K562 (cell line): ENCODE data around the gene FANCG. TPM values are rescaled to one million over a fixed set of nuclear protein-coding genes. Genes with fewer than 3 reads are reported as not detected.

Experiments used
- BRCA1 ChIP-seq, 2 experiments: fragments of 450-650 bp in 1 of 2; sonication (generic) in 1 of 2; formaldehyde crosslinking in 1 of 2; IDR thresholded peaks; 2 replicates each; pipeline versions ENCODE4 v1.5.0 to v1.6.1; 2017 to 2020; ENCODE audit warnings: mild to moderate bottlenecking in 1 of 2, missing genetic modification reagents in 1 of 2
- CHD2 ChIP-seq: IDR thresholded peaks from 2 replicates; pipeline ENCODE4 v1.6.1; 2011; ENCODE audit warnings: low read depth, low read length
- HOXB6 ChIP-seq: fragments of 250-450 bp; sonication (Bioruptor Pico); IDR thresholded peaks from 2 replicates; pipeline ENCODE4 v1.5.1; 2022; ENCODE audit warnings: mild to moderate bottlenecking, borderline replicate concordance
- NFE2L1 ChIP-seq: fragments of 450-650 bp; IDR thresholded peaks from 2 replicates; pipeline ENCODE4 v1.6.1; 2016; ENCODE audit warnings: missing genetic modification characterization, low read depth, mild to moderate bottlenecking, missing compliant biosample characterization, moderate library complexity, borderline replicate concordance
- TAF7 ChIP-seq: fragments of 450-650 bp; IDR thresholded peaks from 2 replicates; pipeline ENCODE4 v1.6.1; 2016; ENCODE audit warnings: missing genetic modification characterization, missing compliant biosample characterization
- XRCC4 ChIP-seq: IDR thresholded peaks from one replicate; pipeline ENCODE4 v1.6.1; 2011; ENCODE audit not compliant: insufficient read depth, insufficient read length; ENCODE audit errors: extremely low read depth
- ZBTB1 ChIP-seq: sonication (generic); formaldehyde crosslinking; IDR thresholded peaks from 2 replicates; pipeline ENCODE4 v1.8.1; 2023; ENCODE audit warnings: missing genetic modification reagents, low read depth, mild to moderate bottlenecking, borderline replicate concordance
- ZNF165 ChIP-seq: fragments of 250-450 bp; sonication (Bioruptor Pico); IDR thresholded peaks from 2 replicates; pipeline ENCODE4 v1.4.0; 2020; ENCODE audit warnings: borderline replicate concordance
- ZNF584 ChIP-seq: fragments of 200-800 bp; sonication (Bioruptor generic); IDR thresholded peaks from 2 replicates; pipeline ENCODE4 v1.6.1; 2016; ENCODE audit warnings: low read depth, mild to moderate bottlenecking, missing genetic modification characterization, missing compliant biosample characterization
- ZNF764 ChIP-seq: fragments of 250-450 bp; sonication (Bioruptor Pico); IDR thresholded peaks from 2 replicates; pipeline ENCODE4 v1.4.0; 2020; ENCODE audit warnings: low read depth, mild to moderate bottlenecking, moderate library complexity
- polyA plus RNA-seq, 8 experiments: library from polyadenylated mRNA; depleted of rRNA in 4 of 8; stranded (reverse) in 5 of 8; unstranded in 3 of 8; fragments of >200 nt; fragmentation: Nextera tagmentation in 2 of 8; fragmentation: Illumina TruSeq in 1 of 8; extraction: Ambion mirVana in 2 of 8; extraction: Trizol in 1 of 8; gene quantifications; 2 replicates each; pipeline versions ENCODE4 v1.2.1 to v1.2.3, GENCODE V29; 2011 to 2014; ENCODE audit warnings: inconsistent platforms in 1 of 8, missing spikeins in 1 of 8
- total RNA-seq, 7 experiments: library from RNA; depleted of rRNA in 6 of 7; stranded (reverse); fragments of >200 nt in 6 of 7; fragmentation: Illumina TruSeq in 2 of 7; extraction: Trizol in 2 of 7; gene quantifications; 2 replicates each; pipeline versions ENCODE4 v1.2.1 to v1.2.3, GENCODE V29; 2011 to 2021; ENCODE audit warnings: low replicate concordance in 1 of 7
- TF ChIP-seq, protein P1 (sequence below): fragments of 250-450 bp; sonication (Bioruptor Pico); IDR thresholded peaks from 2 replicates; pipeline ENCODE4 v1.9.0; 2021; ENCODE audit warnings: mild to moderate bottlenecking, inconsistent platforms
- TF ChIP-seq, protein P2 (sequence below): fragments of 250-450 bp; sonication (Bioruptor Pico); IDR thresholded peaks from 2 replicates; pipeline ENCODE4 v1.8.0; 2021; ENCODE audit warnings: borderline replicate concordance, mild to moderate bottlenecking, moderate library complexity; ENCODE audit not compliant: poor library complexity, severe bottlenecking
- TF ChIP-seq, protein P3 (sequence below): fragments of 250-450 bp; sonication (Bioruptor Pico); IDR thresholded peaks from 2 replicates; pipeline ENCODE4 v1.5.0; 2021; ENCODE audit warnings: mild to moderate bottlenecking, moderate library complexity
- TF ChIP-seq, protein P4 (sequence below): sonication (generic); formaldehyde crosslinking; IDR thresholded peaks from 2 replicates; pipeline ENCODE4 v1.8.0; 2022; ENCODE audit warnings: missing genetic modification reagents, mild to moderate bottlenecking, borderline replicate concordance
- TF ChIP-seq, protein P5 (sequence below): fragments of 450-650 bp; formaldehyde crosslinking; IDR thresholded peaks from 2 replicates; pipeline ENCODE4 v1.4.0; 2020; ENCODE audit warnings: mild to moderate bottlenecking, moderate library complexity

Gene FANCG
- total and polyA plus RNA-seq, 9 of the 15 experiments (the other 6 are each of a cell fraction or from before 2014, with no cell fraction given): 7.5 to 43.9 (median 31.0) TPM

DNA sequence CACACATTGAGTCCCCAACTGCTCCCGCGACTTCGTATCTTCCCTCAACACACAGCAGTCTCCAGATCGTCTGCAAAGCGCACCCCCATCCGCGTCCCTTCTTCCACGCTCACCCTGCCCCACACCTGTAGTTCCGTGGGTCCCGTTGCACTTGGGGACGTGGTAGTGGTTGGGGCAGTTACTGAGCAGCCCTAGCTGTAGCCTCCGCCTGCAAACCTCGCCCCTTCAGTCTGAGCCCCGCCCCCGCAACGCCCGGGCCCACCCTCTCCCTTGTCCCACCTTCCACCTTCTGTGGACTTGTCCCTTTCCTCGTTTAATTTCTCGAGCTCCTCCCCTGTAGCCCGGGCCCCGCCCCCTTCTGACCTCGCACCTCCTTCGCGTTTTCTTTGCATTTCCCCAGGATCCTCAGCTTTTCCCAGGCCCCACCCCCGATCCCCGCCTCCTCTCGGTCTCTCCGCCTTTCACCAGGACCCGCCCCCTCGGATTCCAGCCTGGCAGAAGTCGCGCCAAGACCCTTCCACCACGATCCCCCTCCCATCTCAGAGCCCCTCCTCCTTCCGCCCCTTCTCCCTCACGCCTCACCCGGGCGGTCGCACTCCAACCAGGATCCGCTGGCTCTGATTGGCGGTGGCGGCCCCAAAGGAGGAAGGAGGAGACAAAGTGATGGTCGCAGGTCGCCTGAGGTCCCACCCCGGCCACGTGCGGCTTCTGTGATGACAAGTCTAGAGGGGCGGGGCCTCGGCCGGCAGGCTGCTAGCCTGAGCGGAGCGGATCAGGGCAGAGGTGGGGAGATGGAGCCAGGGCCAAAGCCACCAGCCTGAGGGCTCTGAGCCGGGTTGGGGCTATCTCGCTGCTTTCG, 36.2 kb upstream of the FANCG start, which contains the start of gene ATOSB (continued):
- TF ChIP-seq ZNF165 (CRISPR knock-in tag): no peak
- TF ChIP-seq NFE2L1 (tag): no peak
- TF ChIP-seq ZNF584 (CRISPR knock-in tag): no peak
- no peak for TF ChIP-seq ZNF764 (CRISPR knock-in tag)
- TF ChIP-seq, protein P1, sequence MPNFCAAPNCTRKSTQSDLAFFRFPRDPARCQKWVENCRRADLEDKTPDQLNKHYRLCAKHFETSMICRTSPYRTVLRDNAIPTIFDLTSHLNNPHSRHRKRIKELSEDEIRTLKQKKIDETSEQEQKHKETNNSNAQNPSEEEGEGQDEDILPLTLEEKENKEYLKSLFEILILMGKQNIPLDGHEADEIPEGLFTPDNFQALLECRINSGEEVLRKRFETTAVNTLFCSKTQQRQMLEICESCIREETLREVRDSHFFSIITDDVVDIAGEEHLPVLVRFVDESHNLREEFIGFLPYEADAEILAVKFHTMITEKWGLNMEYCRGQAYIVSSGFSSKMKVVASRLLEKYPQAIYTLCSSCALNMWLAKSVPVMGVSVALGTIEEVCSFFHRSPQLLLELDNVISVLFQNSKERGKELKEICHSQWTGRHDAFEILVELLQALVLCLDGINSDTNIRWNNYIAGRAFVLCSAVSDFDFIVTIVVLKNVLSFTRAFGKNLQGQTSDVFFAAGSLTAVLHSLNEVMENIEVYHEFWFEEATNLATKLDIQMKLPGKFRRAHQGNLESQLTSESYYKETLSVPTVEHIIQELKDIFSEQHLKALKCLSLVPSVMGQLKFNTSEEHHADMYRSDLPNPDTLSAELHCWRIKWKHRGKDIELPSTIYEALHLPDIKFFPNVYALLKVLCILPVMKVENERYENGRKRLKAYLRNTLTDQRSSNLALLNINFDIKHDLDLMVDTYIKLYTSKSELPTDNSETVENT (CRISPR knock-in tag): no peak
- TF ChIP-seq BRCA1 (IDR thresholded peaks at IDR 0.05): no peak
- TF ChIP-seq BRCA1 (CRISPR knock-in tag; IDR thresholded peaks at IDR 0.05): no peak
- TF ChIP-seq HOXB6 (CRISPR knock-in tag): no peak
- TF ChIP-seq TAF7 (tag): no peak
- TF ChIP-seq, protein P2, sequence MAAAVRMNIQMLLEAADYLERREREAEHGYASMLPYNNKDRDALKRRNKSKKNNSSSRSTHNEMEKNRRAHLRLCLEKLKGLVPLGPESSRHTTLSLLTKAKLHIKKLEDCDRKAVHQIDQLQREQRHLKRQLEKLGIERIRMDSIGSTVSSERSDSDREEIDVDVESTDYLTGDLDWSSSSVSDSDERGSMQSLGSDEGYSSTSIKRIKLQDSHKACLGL (CRISPR knock-in tag): no peak
- TF ChIP-seq, protein P3, sequence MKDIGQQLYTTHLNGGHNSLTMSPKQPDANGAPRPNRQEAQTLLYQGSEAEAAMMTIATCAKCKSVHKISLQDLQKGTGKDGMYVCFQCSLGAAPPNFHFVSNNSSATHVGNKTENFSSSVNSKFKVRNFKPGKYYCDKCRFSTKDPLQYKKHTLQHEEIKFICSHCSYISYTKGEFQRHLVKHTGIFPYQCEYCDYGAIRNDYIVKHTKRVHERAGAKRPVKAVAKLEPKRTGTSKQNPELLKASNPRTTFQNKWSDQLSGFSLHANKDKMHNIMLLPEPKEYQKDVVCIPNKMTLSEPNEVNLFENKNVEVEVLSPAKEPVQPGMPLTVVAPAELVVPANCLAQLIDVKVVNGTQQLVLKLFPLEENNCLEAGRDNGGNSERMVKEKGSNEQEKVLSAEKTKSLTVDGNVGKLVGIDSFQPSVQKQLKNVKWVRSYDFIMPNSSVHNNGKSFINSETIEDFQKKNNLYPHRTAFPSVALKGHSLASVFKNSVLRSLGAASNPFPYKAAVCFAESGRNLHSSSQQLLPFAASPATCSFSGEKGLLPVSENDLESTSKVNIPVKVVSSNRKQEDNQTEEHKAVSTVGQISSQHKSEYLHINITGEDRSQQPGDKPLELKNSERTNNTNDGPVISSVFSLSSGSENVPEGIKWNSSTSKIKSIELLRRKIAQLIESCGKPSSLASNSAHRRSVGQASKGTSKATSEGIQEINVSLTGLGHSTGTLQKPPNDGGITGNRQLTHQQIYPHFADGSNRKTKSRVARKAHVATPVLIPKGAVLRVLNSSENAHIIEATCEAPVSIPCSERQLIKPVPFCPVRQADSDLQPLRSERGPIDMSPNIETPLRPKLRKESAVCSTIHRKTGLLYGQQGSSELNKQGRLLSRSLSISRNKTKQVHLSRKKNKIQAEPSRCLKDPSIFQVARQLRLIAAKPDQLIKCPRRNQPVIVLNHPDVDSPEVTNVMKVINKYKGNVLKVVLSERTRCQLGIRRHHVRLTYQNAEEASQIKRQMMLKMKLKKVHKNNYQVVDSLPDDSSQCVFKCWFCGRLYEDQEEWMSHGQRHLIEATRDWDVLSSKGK: no peak
- no peak for TF ChIP-seq ZBTB1 (CRISPR knock-in tag)
- TF ChIP-seq, protein P4, sequence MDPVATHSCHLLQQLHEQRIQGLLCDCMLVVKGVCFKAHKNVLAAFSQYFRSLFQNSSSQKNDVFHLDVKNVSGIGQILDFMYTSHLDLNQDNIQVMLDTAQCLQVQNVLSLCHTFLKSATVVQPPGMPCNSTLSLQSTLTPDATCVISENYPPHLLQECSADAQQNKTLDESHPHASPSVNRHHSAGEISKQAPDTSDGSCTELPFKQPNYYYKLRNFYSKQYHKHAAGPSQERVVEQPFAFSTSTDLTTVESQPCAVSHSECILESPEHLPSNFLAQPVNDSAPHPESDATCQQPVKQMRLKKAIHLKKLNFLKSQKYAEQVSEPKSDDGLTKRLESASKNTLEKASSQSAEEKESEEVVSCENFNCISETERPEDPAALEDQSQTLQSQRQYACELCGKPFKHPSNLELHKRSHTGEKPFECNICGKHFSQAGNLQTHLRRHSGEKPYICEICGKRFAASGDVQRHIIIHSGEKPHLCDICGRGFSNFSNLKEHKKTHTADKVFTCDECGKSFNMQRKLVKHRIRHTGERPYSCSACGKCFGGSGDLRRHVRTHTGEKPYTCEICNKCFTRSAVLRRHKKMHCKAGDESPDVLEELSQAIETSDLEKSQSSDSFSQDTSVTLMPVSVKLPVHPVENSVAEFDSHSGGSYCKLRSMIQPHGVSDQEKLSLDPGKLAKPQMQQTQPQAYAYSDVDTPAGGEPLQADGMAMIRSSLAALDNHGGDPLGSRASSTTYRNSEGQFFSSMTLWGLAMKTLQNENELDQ: no peak
- TF ChIP-seq CHD2: no peak
- TF ChIP-seq, protein P5, sequence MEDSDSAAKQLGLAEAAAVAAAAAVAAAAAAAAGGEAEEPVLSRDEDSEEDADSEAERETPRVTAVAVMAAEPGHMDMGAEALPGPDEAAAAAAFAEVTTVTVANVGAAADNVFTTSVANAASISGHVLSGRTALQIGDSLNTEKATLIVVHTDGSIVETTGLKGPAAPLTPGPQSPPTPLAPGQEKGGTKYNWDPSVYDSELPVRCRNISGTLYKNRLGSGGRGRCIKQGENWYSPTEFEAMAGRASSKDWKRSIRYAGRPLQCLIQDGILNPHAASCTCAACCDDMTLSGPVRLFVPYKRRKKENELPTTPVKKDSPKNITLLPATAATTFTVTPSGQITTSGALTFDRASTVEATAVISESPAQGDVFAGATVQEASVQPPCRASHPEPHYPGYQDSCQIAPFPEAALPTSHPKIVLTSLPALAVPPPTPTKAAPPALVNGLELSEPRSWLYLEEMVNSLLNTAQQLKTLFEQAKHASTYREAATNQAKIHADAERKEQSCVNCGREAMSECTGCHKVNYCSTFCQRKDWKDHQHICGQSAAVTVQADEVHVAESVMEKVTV (CRISPR knock-in tag): no peak
- no peak for TF ChIP-seq XRCC4
